T-helper 17 cell (primary cell): Measurements from ENCODE around the gene MTO1. TPM values are rescaled to one million over a fixed set of nuclear protein-coding genes. Genes with fewer than 3 reads are reported as not detected.
"Not testable (repeated sequence)": the region's sequence is repeated elsewhere in the genome, so short reads cannot be mapped to it uniquely, and the experiment has no call there.

Experiments
- ATAC-seq: fragments of 150-1000 bp; cut with Tn5 transposase; 2 replicates; pipeline ENCODE4 v1.10.0; 2021; ENCODE audit warnings: mild to moderate bottlenecking, moderate library complexity
- DNase-seq, 3 donors: peaks; one replicate each; pipeline versions ENCODE4 v3.0.0 to v3.0.0-alpha.2; 2020 to 2021
- H3K9me3 ChIP-seq: one replicate; pipeline ENCODE4 v1.7.0; 2013; ENCODE audit warnings: low read length, mild to moderate bottlenecking; ENCODE audit not compliant: control insufficient read depth, poor library complexity, severe bottlenecking
- H3K27ac Mint-ChIP-seq: one replicate; pipeline ENCODE4 v1.8.0; 2022; ENCODE audit warnings: mild to moderate bottlenecking, moderate library complexity, mixed read lengths
- H3K27me3 Mint-ChIP-seq: one replicate; pipeline ENCODE4 v1.8.0; 2022; ENCODE audit warnings: mixed read lengths
- H3K36me3 Mint-ChIP-seq: one replicate; pipeline ENCODE4 v1.8.0; 2022; ENCODE audit warnings: low read depth, mixed read lengths
- H3K4me1 Mint-ChIP-seq: one replicate; pipeline ENCODE4 v1.8.0; 2022; ENCODE audit warnings: mild to moderate bottlenecking, mixed read lengths
- H3K4me3 Mint-ChIP-seq: one replicate; pipeline ENCODE4 v1.8.0; 2022; ENCODE audit warnings: mild to moderate bottlenecking, moderate library complexity, mixed read lengths
- total RNA-seq, 4 donors: library from RNA in 2 of 4; stranded (reverse) in 2 of 4; gene quantifications; one replicate each; pipeline ENCODE4 v1.2.3 and lab custom pipeline; 2022 to 2026

MTO1 gene
- total RNA-seq, 2 donors from 2014 or later: 37.1 to 47.4 TPM

- no peak overlapping the region for H3K27ac Mint-ChIP-seq
- H3K36me3 Mint-ChIP-seq: peaks cover 9% of the 10 kb centered on the region
- no peak for ATAC-seq
- no peak for DNase-seq
- H3K4me3 Mint-ChIP-seq: no peak overlapping the region
- no peaks in the 10 kb centered on the region for H3K9me3 ChIP-seq
- peaks cover 8% of the 10 kb centered on the region for H3K4me1 Mint-ChIP-seq
- H3K27me3 Mint-ChIP-seq: no peaks in the 10 kb centered on the region
Measured at GRCh38 chr6:73476723-73477122, 15.2 kb downstream of the MTO1 start.

GRCh38 chr6:73477407-73477806, 15.9 kb downstream of the MTO1 start:
- Mint-ChIP-seq H3K4me3 (no peak overlapping the region), H3K27ac (no peak overlapping the region), H3K36me3 (peaks cover 5% of the 10 kb centered on the region), H3K4me1 (peaks cover 4% of the 10 kb centered on the region), H3K27me3 (no peaks in the 10 kb centered on the region)
- no peaks in the 10 kb centered on the region for H3K9me3 ChIP-seq
- DNase-seq (no peak), ATAC-seq (no peak)

GRCh38 chr6:73481969-73482368, 20.4 kb downstream of the MTO1 start:
- H3K36me3 Mint-ChIP-seq: peaks cover 4% of the 10 kb centered on the region
- no peak for ATAC-seq
- no peak overlapping the region for H3K4me3 Mint-ChIP-seq
- H3K9me3 ChIP-seq: no peaks in the 10 kb centered on the region
- H3K27me3 Mint-ChIP-seq: no peaks in the 10 kb centered on the region
- no peak overlapping the region for H3K27ac Mint-ChIP-seq
- no peak for DNase-seq
- peaks cover 7% of the 10 kb centered on the region for H3K4me1 Mint-ChIP-seq

- peaks cover 4% of the 10 kb centered on the region for H3K36me3 Mint-ChIP-seq
- peak overlapping the region; percentile 9 for H3K27ac Mint-ChIP-seq
- DNase-seq: no peak
- H3K4me1 Mint-ChIP-seq: peaks cover 7% of the 10 kb centered on the region
- no peak overlapping the region for H3K4me3 Mint-ChIP-seq
- no peaks in the 10 kb centered on the region for H3K27me3 Mint-ChIP-seq
- no peaks in the 10 kb centered on the region for H3K9me3 ChIP-seq
- ATAC-seq: no peak
Measured at GRCh38 chr6:73484438-73484837, 22.9 kb downstream of the MTO1 start.

GRCh38 chr6:73487473-73487872, 25.9 kb downstream of the MTO1 start:
- ATAC-seq: no peak
- no peaks in the 10 kb centered on the region for H3K9me3 ChIP-seq
- H3K4me3 Mint-ChIP-seq: no peak overlapping the region
- no peak for DNase-seq
- peaks cover 2% of the 10 kb centered on the region for H3K36me3 Mint-ChIP-seq
- no peaks in the 10 kb centered on the region for H3K27me3 Mint-ChIP-seq
- H3K4me1 Mint-ChIP-seq: peaks cover 6% of the 10 kb centered on the region
- no peak overlapping the region for H3K27ac Mint-ChIP-seq

GRCh38 chr6:73491377-73491776, 29.8 kb downstream of the MTO1 start:
- Mint-ChIP-seq H3K27ac (peak overlapping the region; percentile 56), H3K27me3 (no peaks in the 10 kb centered on the region), H3K4me3 (no peak overlapping the region), H3K36me3 (peaks cover 2% of the 10 kb centered on the region), H3K4me1 (peaks cover 3% of the 10 kb centered on the region)
- H3K9me3 ChIP-seq: no peaks in the 10 kb centered on the region
- ATAC-seq: no peak
- DNase-seq: no peak

GRCh38 chr6:73497915-73498314, 36.4 kb downstream of the MTO1 start:
- H3K4me3 Mint-ChIP-seq: no peak overlapping the region
- no peaks in the 10 kb centered on the region for H3K27me3 Mint-ChIP-seq
- H3K36me3 Mint-ChIP-seq: peaks cover 2% of the 10 kb centered on the region
- H3K9me3 ChIP-seq: no peaks in the 10 kb centered on the region
- DNase-seq: no peak
- no peak for ATAC-seq
- H3K4me1 Mint-ChIP-seq: no peaks in the 10 kb centered on the region
- peak overlapping the region; percentile 54 for H3K27ac Mint-ChIP-seq

- no peak for DNase-seq
- H3K9me3 ChIP-seq: no peaks in the 10 kb centered on the region
- peaks cover 2% of the 10 kb centered on the region for H3K36me3 Mint-ChIP-seq
- ATAC-seq: no peak
- no peak overlapping the region for H3K4me3 Mint-ChIP-seq
- peaks cover 3% of the 10 kb centered on the region for H3K4me1 Mint-ChIP-seq
- H3K27me3 Mint-ChIP-seq: no peaks in the 10 kb centered on the region
- peak overlapping the region; percentile 62 for H3K27ac Mint-ChIP-seq
Measured at GRCh38 chr6:73503027-73503772, 41.7 kb downstream of the MTO1 start.

GRCh38 chr6:73504160-73504559, 42.6 kb downstream of the MTO1 start:
- no peak overlapping the region for H3K4me3 Mint-ChIP-seq
- no peaks in the 10 kb centered on the region for H3K27me3 Mint-ChIP-seq
- peaks cover 3% of the 10 kb centered on the region for H3K4me1 Mint-ChIP-seq
- H3K36me3 Mint-ChIP-seq: peaks cover 2% of the 10 kb centered on the region
- ATAC-seq: no peak
- no peaks in the 10 kb centered on the region for H3K9me3 ChIP-seq
- H3K27ac Mint-ChIP-seq: peak overlapping the region; percentile 62
- no peak for DNase-seq

GRCh38 chr6:73505142-73505541, 43.6 kb downstream of the MTO1 start:
- no peaks in the 10 kb centered on the region for H3K27me3 Mint-ChIP-seq
- DNase-seq: no peak
- peaks cover 3% of the 10 kb centered on the region for H3K4me1 Mint-ChIP-seq
- H3K4me3 Mint-ChIP-seq: no peak overlapping the region
- no peak for ATAC-seq
- peaks cover 2% of the 10 kb centered on the region for H3K36me3 Mint-ChIP-seq
- H3K9me3 ChIP-seq: no peaks in the 10 kb centered on the region
- H3K27ac Mint-ChIP-seq: no peak overlapping the region

- H3K36me3 Mint-ChIP-seq, DNase-seq, ATAC-seq, H3K9me3 ChIP-seq, H3K27ac Mint-ChIP-seq, H3K4me1 Mint-ChIP-seq, H3K4me3 Mint-ChIP-seq, H3K27me3 Mint-ChIP-seq: not testable (repeated sequence)
Measured at GRCh38 chr6:73505705-73506104, 44.2 kb downstream of the MTO1 start.

- Mint-ChIP-seq H3K4me3 (no peak overlapping the region), H3K27me3 (no peaks in the 10 kb centered on the region), H3K27ac (no peak overlapping the region), H3K4me1 (peaks cover 3% of the 10 kb centered on the region), H3K36me3 (peaks cover 2% of the 10 kb centered on the region)
- DNase-seq (no peak), ATAC-seq (no peak)
- no peaks in the 10 kb centered on the region for H3K9me3 ChIP-seq
Measured at GRCh38 chr6:73506246-73506645, 44.7 kb downstream of the MTO1 start.

GRCh38 chr6:73508776-73509175, 47.2 kb downstream of the MTO1 start:
- DNase-seq (no peak), ATAC-seq (no peak)
- Mint-ChIP-seq H3K36me3 (peaks cover 3% of the 10 kb centered on the region), H3K4me3 (no peak overlapping the region), H3K4me1 (peaks cover 6% of the 10 kb centered on the region), H3K27ac (no peak overlapping the region), H3K27me3 (no peaks in the 10 kb centered on the region)
- H3K9me3 ChIP-seq: no peaks in the 10 kb centered on the region

- Mint-ChIP-seq H3K4me3 (no peak overlapping the region), H3K36me3 (peaks cover 3% of the 10 kb centered on the region), H3K27me3 (no peaks in the 10 kb centered on the region), H3K27ac (peak overlapping the region; percentile 11), H3K4me1 (peaks cover 10% of the 10 kb centered on the region)
- DNase-seq: no peak
- no peak for ATAC-seq
- no peaks in the 10 kb centered on the region for H3K9me3 ChIP-seq
Measured at GRCh38 chr6:73509851-73510250, 48.3 kb downstream of the MTO1 start.
